ENCODE measurements around the gene GLT8D2.

GLT8D2 gene

DNA sequence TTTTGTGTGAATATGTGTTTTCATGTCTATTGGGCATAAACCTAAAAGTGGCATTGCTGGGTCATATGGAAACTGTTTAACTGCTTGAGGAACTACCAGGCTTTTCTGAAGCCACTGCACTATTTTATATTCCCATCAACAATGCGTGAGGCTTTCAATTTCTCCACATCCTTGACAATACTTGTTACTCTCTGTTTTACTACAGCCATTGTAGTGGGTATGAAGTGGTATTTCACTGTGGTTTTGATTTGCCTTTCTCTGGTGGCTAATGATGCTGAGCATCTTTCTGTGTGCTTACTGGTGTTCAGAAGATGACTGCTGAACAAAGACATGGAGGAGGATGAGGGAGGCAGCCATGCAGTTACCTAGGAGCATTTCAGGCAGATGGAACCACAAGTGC is 97.5 kb downstream of the GLT8D2 start:
- no peak overlapping the region for H3K4me3 ChIP-seq (ENCODE audit: low read depth, low read length)
- TF ChIP-seq, protein P1, sequence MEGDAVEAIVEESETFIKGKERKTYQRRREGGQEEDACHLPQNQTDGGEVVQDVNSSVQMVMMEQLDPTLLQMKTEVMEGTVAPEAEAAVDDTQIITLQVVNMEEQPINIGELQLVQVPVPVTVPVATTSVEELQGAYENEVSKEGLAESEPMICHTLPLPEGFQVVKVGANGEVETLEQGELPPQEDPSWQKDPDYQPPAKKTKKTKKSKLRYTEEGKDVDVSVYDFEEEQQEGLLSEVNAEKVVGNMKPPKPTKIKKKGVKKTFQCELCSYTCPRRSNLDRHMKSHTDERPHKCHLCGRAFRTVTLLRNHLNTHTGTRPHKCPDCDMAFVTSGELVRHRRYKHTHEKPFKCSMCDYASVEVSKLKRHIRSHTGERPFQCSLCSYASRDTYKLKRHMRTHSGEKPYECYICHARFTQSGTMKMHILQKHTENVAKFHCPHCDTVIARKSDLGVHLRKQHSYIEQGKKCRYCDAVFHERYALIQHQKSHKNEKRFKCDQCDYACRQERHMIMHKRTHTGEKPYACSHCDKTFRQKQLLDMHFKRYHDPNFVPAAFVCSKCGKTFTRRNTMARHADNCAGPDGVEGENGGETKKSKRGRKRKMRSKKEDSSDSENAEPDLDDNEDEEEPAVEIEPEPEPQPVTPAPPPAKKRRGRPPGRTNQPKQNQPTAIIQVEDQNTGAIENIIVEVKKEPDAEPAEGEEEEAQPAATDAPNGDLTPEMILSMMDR (IDR thresholded peaks at IDR 0.05; ENCODE audit: control insufficient read depth, extremely low read depth, insufficient read depth): no peak
- no peak for DNase-seq (ENCODE audit: low read depth)

DNA sequence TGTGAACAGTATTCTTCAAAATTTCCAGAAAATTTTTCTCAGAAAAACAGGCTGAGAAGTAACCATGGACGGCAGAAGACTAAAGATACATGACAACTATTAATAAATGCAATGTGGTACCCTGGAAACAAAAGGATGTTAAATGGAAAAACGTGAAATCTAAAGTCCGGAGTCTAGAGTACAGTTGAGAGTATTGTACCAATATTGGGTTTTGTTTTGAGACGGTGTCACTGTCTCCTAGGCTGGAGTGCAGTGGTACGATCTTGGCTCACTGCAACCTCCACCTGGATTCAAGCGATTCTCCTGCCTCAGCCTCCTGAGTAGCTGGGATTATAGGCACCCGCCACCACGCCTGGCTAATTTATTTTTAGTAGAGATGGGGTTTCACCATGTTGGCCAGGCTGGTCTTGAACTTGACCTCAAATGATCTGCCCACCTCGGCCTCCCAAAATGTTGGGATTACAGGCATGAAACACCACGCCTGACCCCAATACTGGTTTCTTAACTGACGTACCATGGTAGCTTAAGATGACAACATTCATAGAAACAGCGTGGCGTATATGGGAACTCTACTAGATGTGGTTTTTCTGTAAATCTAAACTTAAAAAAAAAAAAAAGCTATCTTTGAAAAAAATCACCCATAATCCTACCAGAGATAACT is 101.1 kb downstream of the GLT8D2 start:
- no peak for DNase-seq (ENCODE audit: low read depth)
- TF ChIP-seq, protein P1 (IDR thresholded peaks at IDR 0.05; ENCODE audit: control insufficient read depth, extremely low read depth, insufficient read depth): no peak
- no peak overlapping the region for H3K4me3 ChIP-seq (ENCODE audit: low read depth, low read length)

GRCh38 chr12:103947871-103948555 is 102.0 kb downstream of the GLT8D2 start:
- H3K4me3 ChIP-seq (ENCODE audit: low read depth, low read length): no peak overlapping the region
- TF ChIP-seq, protein P1 (IDR thresholded peaks at IDR 0.05; ENCODE audit: control insufficient read depth, extremely low read depth, insufficient read depth): no peak
- DNase-seq (ENCODE audit: low read depth): no peak

DNA sequence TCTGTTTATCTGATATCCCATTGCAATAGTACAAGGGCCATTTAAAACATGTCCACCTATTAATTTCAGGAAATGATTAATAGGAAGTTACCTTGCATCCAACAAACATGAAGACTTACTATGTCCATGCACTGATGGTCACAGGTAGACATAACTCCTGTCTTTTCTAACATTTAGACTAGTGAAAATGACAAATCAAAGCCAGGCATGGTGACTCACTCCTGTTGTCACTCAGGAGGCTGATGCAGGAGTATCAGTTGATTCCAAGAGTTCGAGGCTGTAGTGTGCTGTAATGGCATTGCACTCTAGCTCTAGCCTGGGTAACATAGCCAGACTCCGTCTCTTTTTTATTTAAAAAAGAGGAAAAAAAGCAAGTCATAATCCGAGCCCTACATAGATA is 105.0 kb downstream of the GLT8D2 start:
- DNase-seq (ENCODE audit: low read depth): no peak
- TF ChIP-seq, protein P1 (IDR thresholded peaks at IDR 0.05; ENCODE audit: control insufficient read depth, extremely low read depth, insufficient read depth): no peak
- no peak overlapping the region for H3K4me3 ChIP-seq (ENCODE audit: low read depth, low read length)
